Testis (tissue), 3 donors: Measurements from ENCODE around the gene EDEM3. TPM values are rescaled to one million over a fixed set of nuclear protein-coding genes. Genes with fewer than 3 reads are reported as not detected.

Source experiments
- DNase-seq: peaks from one replicate; pipeline ENCODE4 v3.0.0-alpha.2; 2019
- H3K27ac ChIP-seq, 2 donors: fragments of 200-600 bp; sonication (generic); one replicate each; pipeline ENCODE4 v1.5.1; 2019
- H3K27me3 ChIP-seq: fragments of 200-600 bp; sonication (generic); one replicate; pipeline ENCODE4 v1.5.1; 2019
- H3K36me3 ChIP-seq: fragments of 200-600 bp; sonication (generic); one replicate; pipeline ENCODE4 v1.5.1; 2017; ENCODE audit warnings: low read depth; ENCODE audit errors: missing control alignments
- H3K4me1 ChIP-seq: fragments of 200-600 bp; sonication (generic); one replicate; pipeline ENCODE4 v1.5.1; 2019
- H3K4me3 ChIP-seq, 2 donors: fragments of 200-600 bp; sonication (generic); one replicate each; pipeline ENCODE4 v1.5.1; 2017 to 2019
- H3K9me3 ChIP-seq: fragments of 200-600 bp; sonication (generic); one replicate; pipeline ENCODE4 v1.5.1; 2017
- CTCF ChIP-seq, 3 experiments: fragments of 450-650 bp in 2 of 3; fragments of 200-600 bp in 1 of 3; sonication (generic) in 1 of 3; IDR thresholded peaks; one replicate each; pipeline ENCODE4 v1.5.1; 2016 to 2019; ENCODE audit warnings: antibody characterized with exemption in 3 of 3, mild to moderate bottlenecking in 2 of 3, moderate library complexity in 1 of 3
- POLR2A ChIP-seq: fragments of 450-650 bp; IDR thresholded peaks from one replicate; pipeline ENCODE4 v1.6.1; 2017; ENCODE audit warnings: antibody characterized with exemption, mild to moderate bottlenecking, moderate library complexity
- WGBS, 2 donors: methylation state at CpG; one replicate each; pipeline ENCODE4 v1.1.5; 2018; 5-methylcytosine and 5-hydroxymethylcytosine counted together
- intact Hi-C: fragments of 100-400 bp; cut with DNase I; formaldehyde crosslinking; loops from one replicate; pipeline ENCODE4 v1.15.1; 2023; ENCODE audit warnings: low total_unique reads
- polyA plus RNA-seq: library from polyadenylated mRNA; stranded (reverse); fragments of 350-450 nt; fragmentation: Illumina TruSeq; extraction: RNeasy Lipid Tissue Mini Kit (QIAGEN cat#74804); gene quantifications from one replicate; pipeline ENCODE4 v1.2.3, GENCODE V29; 2014; ENCODE audit warnings: low read depth, low replicate concordance; ENCODE audit not compliant: insufficient read depth
- total RNA-seq, 2 donors: library from RNA; depleted of rRNA; stranded (reverse); fragments of >200 nt; gene quantifications; one replicate each; pipeline ENCODE4 v1.2.3, GENCODE V29; 2016

EDEM3 gene
- total and polyA plus RNA-seq, 3 donors from 2014 or later: 20.7 to 41.0 (median 23.5) TPM

GRCh38 chr1:184648160-184648855 lies 106.3 kb downstream of the EDEM3 start:
- 91 to 96% methylated on average over 4 of the region's 4 CpGs for WGBS, 2 donors
- H3K4me1 ChIP-seq: no peaks in the 10 kb centered on the region
- TF ChIP-seq POLR2A (no peak), CTCF (IDR thresholded peaks at IDR 0.05) (no peak)
- H3K36me3 ChIP-seq: no peaks in the 10 kb centered on the region
- intact Hi-C loops: no loop called here
- H3K27me3 ChIP-seq: no peaks in the 10 kb centered on the region
- no peak for DNase-seq
- H3K9me3 ChIP-seq: no peaks in the 10 kb centered on the region
- no peak overlapping the region for H3K4me3 ChIP-seq
- H3K27ac ChIP-seq: no peak overlapping the region

- Histone ChIP-seq H3K9me3 (no peaks in the 10 kb centered on the region), H3K4me3 (no peak overlapping the region), H3K36me3 (no peaks in the 10 kb centered on the region), H3K4me1 (no peaks in the 10 kb centered on the region), H3K27me3 (no peaks in the 10 kb centered on the region), H3K27ac (no peak overlapping the region)
- no peak for DNase-seq
- TF ChIP-seq CTCF (IDR thresholded peaks at IDR 0.05) (no peak), POLR2A (no peak)
- intact Hi-C loops: no loop called here
- 82 to 87% methylated on average over 4 of the region's 4 CpGs for WGBS, 2 donors
Measured at GRCh38 chr1:184647471-184647870, 107.2 kb downstream of the EDEM3 start.

GRCh38 chr1:184646824-184647223 lies 107.8 kb downstream of the EDEM3 start:
- Histone ChIP-seq H3K27me3 (no peaks in the 10 kb centered on the region), H3K4me3 (no peak overlapping the region), H3K4me1 (no peaks in the 10 kb centered on the region), H3K9me3 (no peaks in the 10 kb centered on the region), H3K27ac (no peak overlapping the region), H3K36me3 (no peaks in the 10 kb centered on the region)
- no peak for TF ChIP-seq POLR2A
- TF ChIP-seq CTCF (IDR thresholded peaks at IDR 0.05): no peak
- no peak for DNase-seq
- intact Hi-C loops: no loop called here
- 89 to 100% methylated on average over 1 to 3 of the region's 3 CpGs for WGBS, 2 donors

- WGBS, 2 donors: 85 to 92% methylated on average over 3 of the region's 3 CpGs
- Histone ChIP-seq H3K36me3 (no peaks in the 10 kb centered on the region), H3K4me3 (no peak overlapping the region), H3K27me3 (no peaks in the 10 kb centered on the region), H3K9me3 (no peaks in the 10 kb centered on the region), H3K4me1 (peaks cover 4% of the 10 kb centered on the region), H3K27ac (no peak overlapping the region)
- TF ChIP-seq POLR2A (no peak), CTCF (IDR thresholded peaks at IDR 0.05) (no peak)
- DNase-seq: no peak
- intact Hi-C loops: no loop called here
Measured at GRCh38 chr1:184646178-184646701, 108.4 kb downstream of the EDEM3 start.

- intact Hi-C loops: no loop called here
- peaks cover 4% of the 10 kb centered on the region for H3K4me1 ChIP-seq
- TF ChIP-seq CTCF (IDR thresholded peaks at IDR 0.05): no peak
- TF ChIP-seq POLR2A: no peak
- H3K27me3 ChIP-seq: no peaks in the 10 kb centered on the region
- H3K27ac ChIP-seq: no peak overlapping the region
- no peaks in the 10 kb centered on the region for H3K9me3 ChIP-seq
- no peak overlapping the region for H3K4me3 ChIP-seq
- no peaks in the 10 kb centered on the region for H3K36me3 ChIP-seq
- WGBS, 2 donors: 87% methylated on average over 7 to 11 of the region's 11 CpGs
- no peak for DNase-seq
Measured at GRCh38 chr1:184644771-184645170, 109.9 kb downstream of the EDEM3 start.
